CD4-positive, alpha-beta memory T cell (primary cell): ENCODE measurements around the gene DPCD. TPM values are rescaled to one million over a fixed set of nuclear protein-coding genes. Genes with fewer than 3 reads are reported as not detected.
A peak's percentile ranks its signal among the peaks of the same experiment; 100 is the strongest.

ENCODE experiments used
- CTCF ChIA-PET: fragments of 350-600 bp; sonication (Branson Sonifier 250); formaldehyde crosslinking; loops from one replicate; lab custom pipeline; 2021; ENCODE audit warnings: inconsistent platforms; ENCODE audit not compliant: partially characterized antibody; lab: Charles Lee
- POLR2A ChIA-PET: fragments of 350-600 bp; sonication (Branson Sonifier 250); formaldehyde crosslinking; loops from one replicate; lab custom pipeline; 2021; ENCODE audit not compliant: partially characterized antibody; lab: Charles Lee
- DNase-seq, 5 donors: peaks; one replicate each; pipeline versions ENCODE4 v3.0.0 to v3.0.0-alpha.2; 2020 to 2022; ENCODE audit warnings: mixed read lengths in 1 of 5
- H3K27ac ChIP-seq: one replicate; pipeline ENCODE4 v1.7.0; 2013; ENCODE audit warnings: low read depth, low read length
- H3K27me3 ChIP-seq: 2 replicates; pipeline ENCODE4 v1.7.0; 2013; ENCODE audit warnings: mild to moderate bottlenecking, low read length, moderate library complexity; ENCODE audit not compliant: insufficient read depth
- H3K36me3 ChIP-seq: 2 replicates; pipeline ENCODE4 v1.7.0; 2013; ENCODE audit warnings: mild to moderate bottlenecking, low read length, moderate library complexity; ENCODE audit not compliant: insufficient read depth
- H3K4me1 ChIP-seq: 2 replicates; pipeline ENCODE4 v1.7.0; 2013; ENCODE audit warnings: mild to moderate bottlenecking, low read length, moderate library complexity; ENCODE audit not compliant: insufficient read depth
- H3K4me3 ChIP-seq, 2 donors: one replicate each; pipeline ENCODE4 v1.7.0; 2013; ENCODE audit warnings: low read length in 2 of 2, mild to moderate bottlenecking in 1 of 2
- H3K9me3 ChIP-seq, 2 donors: one replicate each; pipeline ENCODE4 v1.7.0; 2013; ENCODE audit warnings: low read length in 2 of 2, control low read depth in 1 of 2; ENCODE audit not compliant: control insufficient read depth in 1 of 2
- H3K27ac Mint-ChIP-seq, 7 donors: one replicate each; pipeline ENCODE4 v1.8.0; 2020 to 2021; ENCODE audit warnings: mixed read lengths in 7 of 7, mild to moderate bottlenecking in 6 of 7, inconsistent platforms in 3 of 7, moderate library complexity in 3 of 7
- H3K27me3 Mint-ChIP-seq, 2 donors: one replicate each; pipeline ENCODE4 v1.8.0; 2020 to 2021; ENCODE audit warnings: mixed read lengths in 2 of 2
- H3K36me3 Mint-ChIP-seq, 2 donors: one replicate each; pipeline ENCODE4 v1.8.0; 2020 to 2021; ENCODE audit warnings: mixed read lengths in 2 of 2, inconsistent platforms in 1 of 2, mild to moderate bottlenecking in 1 of 2
- H3K4me1 Mint-ChIP-seq, 4 donors: one replicate each; pipeline ENCODE4 v1.8.0; 2020 to 2021; ENCODE audit warnings: mixed read lengths in 4 of 4, mild to moderate bottlenecking in 1 of 4
- H3K4me3 Mint-ChIP-seq, 8 donors: one replicate each; pipeline ENCODE4 v1.8.0; 2020 to 2021; ENCODE audit warnings: mixed read lengths in 8 of 8, mild to moderate bottlenecking in 7 of 8, moderate library complexity in 6 of 8, inconsistent platforms in 3 of 8
- H3K9me3 Mint-ChIP-seq, 8 donors: one replicate each; pipeline ENCODE4 v1.8.0; 2020 to 2021; ENCODE audit warnings: mixed read lengths in 8 of 8, mild to moderate bottlenecking in 5 of 8, inconsistent platforms in 3 of 8, moderate library complexity in 1 of 8
- intact Hi-C: fragments of 100-400 bp; cut with micrococcal nuclease; formaldehyde crosslinking; loops from one replicate; pipeline ENCODE4 v1.15.1; 2023
- polyA plus RNA-seq, 2 donors: library from polyadenylated mRNA; unstranded; fragments of 300-500 nt; fragmentation: Illumina TruSeq; gene quantifications; one replicate each; pipeline ENCODE4 v1.2.3, GENCODE V29; 2021
- total RNA-seq, 2 experiments: library from RNA; stranded (reverse); gene quantifications; one replicate each; pipeline ENCODE4 v1.2.3, GENCODE V29; 2021

Gene DPCD
- total and polyA plus RNA-seq, 4 experiments from 2014 or later: 1.0 to 1.9 (median 1.3) TPM

DNA sequence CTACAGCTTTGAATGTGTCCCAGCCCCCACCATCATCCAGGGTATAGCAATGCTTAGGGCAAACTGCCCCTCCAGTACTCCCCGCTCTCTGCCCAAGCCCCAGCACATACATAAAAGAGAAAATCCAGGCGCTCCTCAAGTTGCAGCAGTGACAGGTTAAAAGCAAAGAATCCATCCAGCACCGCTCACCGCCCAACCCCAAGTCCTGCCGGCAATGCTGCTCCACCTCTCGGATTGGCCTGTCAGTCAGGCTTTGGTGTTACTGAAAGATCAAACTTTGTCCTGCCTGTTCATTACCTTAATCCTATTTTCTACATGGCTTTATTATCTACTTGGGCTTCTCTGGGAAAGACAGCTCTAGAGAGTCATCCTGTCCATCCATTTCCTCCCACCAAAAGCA, 31.9 kb downstream of the DPCD start:
- peaks cover 54% of the 10 kb centered on the region for H3K36me3 ChIP-seq
- intact Hi-C loops: no loop called here
- POLR2A ChIA-PET: no interaction called here
- Mint-ChIP-seq H3K27ac (peak overlapping the region in 5 of 7 donors; percentile 22 to 60 (median 55)), H3K9me3 (no peaks in the 10 kb centered on the region), H3K27me3 (no peaks in the 10 kb centered on the region), H3K4me3 (no peak overlapping the region), H3K36me3 (peaks cover 42 to 81% of the 10 kb centered on the region in 2 donors), H3K4me1 (peaks cover 0 to under 1% (median 0%) of the 10 kb centered on the region in 4 donors)
- no peak for DNase-seq
- no peak overlapping the region for H3K4me3 ChIP-seq
- no peak overlapping the region for H3K27ac ChIP-seq
- H3K4me1 ChIP-seq: no peaks in the 10 kb centered on the region
- CTCF ChIA-PET: no interaction called here
- H3K9me3 ChIP-seq: no peaks in the 10 kb centered on the region
- H3K27me3 ChIP-seq: no peaks in the 10 kb centered on the region

DNA sequence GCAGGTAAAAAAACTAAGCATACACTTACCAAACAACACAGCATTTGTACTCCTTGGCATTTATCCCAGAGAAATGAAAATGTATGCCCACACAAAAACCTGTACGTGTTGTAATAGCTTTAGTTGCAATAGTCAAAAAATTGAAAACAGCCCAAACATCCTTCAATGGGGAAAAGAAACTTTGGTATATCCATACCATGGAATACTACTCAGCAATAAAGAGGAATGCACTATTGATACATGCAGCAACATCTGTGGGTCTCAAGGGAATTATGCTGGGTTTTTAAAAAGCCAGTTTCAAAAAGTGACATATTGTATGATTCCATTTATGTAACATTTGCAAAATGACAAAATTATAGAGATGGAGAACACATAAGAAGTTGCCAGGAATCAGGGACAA, 35.4 kb downstream of the DPCD start:
- no peaks in the 10 kb centered on the region for H3K9me3 ChIP-seq
- no peaks in the 10 kb centered on the region for H3K27me3 ChIP-seq
- Mint-ChIP-seq H3K27me3 (no peaks in the 10 kb centered on the region), H3K4me1 (peaks cover 0 to 13% (median 8%) of the 10 kb centered on the region in 4 donors), H3K9me3 (no peaks in the 10 kb centered on the region), H3K27ac (peak overlapping the region in 3 of 7 donors; percentile 43 to 84 (median 66)), H3K36me3 (peaks cover 46 to 78% of the 10 kb centered on the region in 2 donors), H3K4me3 (no peak overlapping the region)
- intact Hi-C loops: no loop called here
- no peak overlapping the region for H3K4me3 ChIP-seq
- ChIA-PET POLR2A (no interaction called here), CTCF (no interaction called here)
- no peak overlapping the region for H3K27ac ChIP-seq
- peaks cover 36% of the 10 kb centered on the region for H3K36me3 ChIP-seq
- DNase-seq: no peak
- H3K4me1 ChIP-seq: no peaks in the 10 kb centered on the region

DNA sequence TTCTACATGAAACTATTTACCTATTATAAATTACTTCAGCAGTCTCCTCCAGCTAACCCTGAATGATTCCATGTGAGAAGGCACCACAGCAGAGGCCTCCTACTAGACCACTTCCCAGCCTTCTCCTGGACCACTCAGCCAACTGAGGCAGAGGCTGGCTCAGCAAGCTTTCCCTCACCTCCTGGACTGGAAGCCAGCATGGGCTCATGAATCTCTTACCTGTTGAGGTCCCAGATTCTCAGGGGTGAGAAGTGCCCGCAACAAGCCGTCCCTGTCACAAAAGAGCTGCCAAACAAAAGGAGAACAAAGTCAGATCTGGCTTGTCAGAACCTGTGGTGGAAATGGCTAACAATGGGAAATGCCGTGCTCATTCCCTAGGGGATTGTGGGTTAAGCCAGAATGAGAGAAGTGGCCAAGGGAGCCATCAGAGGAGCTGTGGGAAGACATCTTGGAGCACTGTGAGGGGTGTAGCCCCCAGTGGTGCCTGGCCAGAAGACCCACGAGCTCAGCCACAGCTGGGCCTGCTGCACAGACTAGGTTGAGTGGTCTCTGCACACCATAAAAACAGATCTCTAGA, 36.5 kb downstream of the DPCD start:
- peaks cover 49 to 76% of the 10 kb centered on the region in 2 donors for H3K36me3 Mint-ChIP-seq
- peaks cover 30% of the 10 kb centered on the region for H3K36me3 ChIP-seq
- ChIA-PET POLR2A (no interaction called here), CTCF (no interaction called here)
- H3K27ac Mint-ChIP-seq: peak overlapping the region in 2 of 7 donors; percentile 65 to 77
- H3K4me3 ChIP-seq: no peak overlapping the region
- H3K4me1 ChIP-seq: no peaks in the 10 kb centered on the region
- no peaks in the 10 kb centered on the region for H3K27me3 ChIP-seq
- intact Hi-C loops: no loop called here
- H3K9me3 ChIP-seq: no peaks in the 10 kb centered on the region
- no peaks in the 10 kb centered on the region for H3K9me3 Mint-ChIP-seq
- DNase-seq: no peak
- no peaks in the 10 kb centered on the region for H3K27me3 Mint-ChIP-seq
- peaks cover 5 to 13% (median 8%) of the 10 kb centered on the region in 4 donors for H3K4me1 Mint-ChIP-seq
- H3K27ac ChIP-seq: no peak overlapping the region
- H3K4me3 Mint-ChIP-seq: no peak overlapping the region

DNA sequence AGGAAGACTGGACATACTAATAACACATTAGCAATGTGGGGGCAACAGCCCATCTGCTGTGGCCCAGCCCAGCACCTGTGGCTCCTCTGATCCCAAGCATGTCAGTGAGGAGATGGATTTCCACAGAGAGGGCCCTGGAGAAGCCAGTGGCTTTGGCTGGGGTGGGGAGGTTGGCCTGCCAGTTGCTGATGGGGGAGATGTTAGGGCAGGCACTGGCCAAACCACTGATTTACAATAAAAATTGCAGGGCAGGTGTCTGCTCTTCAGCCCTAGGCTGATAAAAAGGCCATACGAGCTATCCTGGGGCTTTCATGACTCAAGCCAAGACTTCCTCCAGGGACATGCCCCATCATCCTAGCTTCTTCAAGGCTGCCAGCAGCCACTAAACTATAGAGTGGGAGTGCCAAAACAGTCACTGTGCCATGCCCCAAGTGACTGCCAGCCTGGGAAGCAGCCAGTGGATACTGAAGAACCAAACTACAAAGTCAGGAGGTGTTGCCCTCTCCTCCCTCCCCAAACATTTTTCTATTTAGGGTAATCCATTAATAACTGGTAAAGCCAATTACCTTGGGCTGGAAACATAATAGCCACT, 37.8 kb downstream of the DPCD start:
- Mint-ChIP-seq H3K27ac (peak overlapping the region in 1 of 7 donors; percentile 8), H3K4me1 (peaks cover 9 to 20% (median 13%) of the 10 kb centered on the region in 4 donors), H3K9me3 (no peaks in the 10 kb centered on the region), H3K27me3 (no peaks in the 10 kb centered on the region), H3K4me3 (no peak overlapping the region), H3K36me3 (peaks cover 52 to 73% of the 10 kb centered on the region in 2 donors)
- Histone ChIP-seq H3K27me3 (no peaks in the 10 kb centered on the region), H3K4me1 (no peaks in the 10 kb centered on the region), H3K4me3 (no peak overlapping the region), H3K9me3 (no peaks in the 10 kb centered on the region), H3K27ac (no peak overlapping the region), H3K36me3 (peaks cover 17% of the 10 kb centered on the region)
- intact Hi-C loops: no loop called here
- ChIA-PET CTCF (no interaction called here), POLR2A (no interaction called here)
- no peak for DNase-seq

DNA sequence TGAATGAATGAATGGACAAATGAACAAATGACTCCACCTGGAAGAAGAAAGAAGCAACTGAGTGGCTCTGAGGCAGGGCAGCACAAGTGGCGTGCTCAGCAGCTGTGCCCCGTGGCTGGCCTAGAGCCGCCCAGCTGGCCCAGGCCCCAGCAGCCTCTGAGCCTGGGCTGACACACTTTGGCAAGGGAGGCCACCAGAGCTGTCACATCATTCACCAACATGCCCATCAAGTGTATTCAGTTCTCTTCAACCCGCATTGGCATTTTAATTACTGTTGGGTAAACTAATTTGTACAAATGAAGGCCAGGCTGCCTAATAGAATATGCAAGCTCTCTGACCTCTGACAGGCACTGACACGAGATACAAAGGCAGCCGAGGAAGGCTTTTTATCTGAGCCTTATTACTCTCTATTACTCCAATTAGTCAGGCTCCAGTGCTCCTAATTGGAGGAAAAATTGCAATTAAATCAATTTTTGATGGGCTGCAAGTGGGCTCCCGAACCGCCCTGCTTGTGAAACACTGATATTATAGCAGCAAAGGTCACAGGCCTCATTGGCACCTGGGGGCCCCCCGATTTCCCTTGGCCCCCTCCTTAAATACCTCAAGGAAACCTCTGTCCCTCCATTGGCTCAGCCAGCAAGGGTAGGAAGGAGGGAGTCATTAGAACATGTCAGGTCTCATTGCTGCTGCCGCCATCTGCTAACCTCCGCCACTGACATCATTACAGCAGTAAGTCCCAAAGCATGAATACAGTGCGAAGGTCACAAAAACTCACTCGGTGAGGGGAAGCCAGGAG, 41.9 kb downstream of the DPCD start:
- Mint-ChIP-seq H3K9me3 (no peaks in the 10 kb centered on the region), H3K4me3 (no peak overlapping the region), H3K36me3 (peaks cover 33 to 60% of the 10 kb centered on the region in 2 donors), H3K4me1 (peaks cover 18 to 40% (median 20%) of the 10 kb centered on the region in 4 donors), H3K27ac (peak overlapping the region in 1 of 7 donors; percentile 38), H3K27me3 (no peaks in the 10 kb centered on the region)
- intact Hi-C loops: no loop called here
- Histone ChIP-seq H3K4me1 (no peaks in the 10 kb centered on the region), H3K27ac (no peak overlapping the region), H3K9me3 (no peaks in the 10 kb centered on the region), H3K4me3 (no peak overlapping the region), H3K27me3 (no peaks in the 10 kb centered on the region), H3K36me3 (peaks cover 8% of the 10 kb centered on the region)
- ChIA-PET POLR2A (no interaction called here), CTCF (interaction anchor here (0.8 kb wide), 1 partner anchor 27 kb away, joined by 3 read pairs; no protein-coding TSS in a partner anchor)
- DNase-seq: no peak

DNA sequence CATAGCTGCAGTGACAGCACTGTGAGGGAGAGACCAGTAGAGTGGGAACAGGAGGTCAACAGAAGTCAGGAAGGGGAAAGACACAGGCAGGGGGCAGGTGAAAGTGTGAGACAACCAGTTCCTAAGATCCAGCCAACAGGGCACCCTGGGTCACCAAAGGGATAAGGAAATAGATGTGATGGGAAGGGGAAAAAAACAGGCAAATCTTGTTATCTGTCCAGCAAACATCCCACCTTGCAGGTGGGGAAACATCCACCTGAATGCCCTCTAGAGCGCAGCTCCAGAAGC, 42.5 kb downstream of the DPCD start:
- H3K4me1 Mint-ChIP-seq: peaks cover 17 to 40% (median 19%) of the 10 kb centered on the region in 4 donors
- H3K4me3 Mint-ChIP-seq: no peak overlapping the region
- no peak for DNase-seq
- peaks cover 28 to 57% of the 10 kb centered on the region in 2 donors for H3K36me3 Mint-ChIP-seq
- H3K4me1 ChIP-seq: no peaks in the 10 kb centered on the region
- H3K4me3 ChIP-seq: no peak overlapping the region
- H3K27me3 Mint-ChIP-seq: no peaks in the 10 kb centered on the region
- no peaks in the 10 kb centered on the region for H3K9me3 Mint-ChIP-seq
- H3K27me3 ChIP-seq: no peaks in the 10 kb centered on the region
- ChIA-PET CTCF (no interaction called here), POLR2A (no interaction called here)
- H3K27ac Mint-ChIP-seq: peak overlapping the region in 2 of 7 donors; percentile 22 to 38
- peaks cover 3% of the 10 kb centered on the region for H3K36me3 ChIP-seq
- no peaks in the 10 kb centered on the region for H3K9me3 ChIP-seq
- H3K27ac ChIP-seq: no peak overlapping the region
- intact Hi-C loops: no loop called here

DNA sequence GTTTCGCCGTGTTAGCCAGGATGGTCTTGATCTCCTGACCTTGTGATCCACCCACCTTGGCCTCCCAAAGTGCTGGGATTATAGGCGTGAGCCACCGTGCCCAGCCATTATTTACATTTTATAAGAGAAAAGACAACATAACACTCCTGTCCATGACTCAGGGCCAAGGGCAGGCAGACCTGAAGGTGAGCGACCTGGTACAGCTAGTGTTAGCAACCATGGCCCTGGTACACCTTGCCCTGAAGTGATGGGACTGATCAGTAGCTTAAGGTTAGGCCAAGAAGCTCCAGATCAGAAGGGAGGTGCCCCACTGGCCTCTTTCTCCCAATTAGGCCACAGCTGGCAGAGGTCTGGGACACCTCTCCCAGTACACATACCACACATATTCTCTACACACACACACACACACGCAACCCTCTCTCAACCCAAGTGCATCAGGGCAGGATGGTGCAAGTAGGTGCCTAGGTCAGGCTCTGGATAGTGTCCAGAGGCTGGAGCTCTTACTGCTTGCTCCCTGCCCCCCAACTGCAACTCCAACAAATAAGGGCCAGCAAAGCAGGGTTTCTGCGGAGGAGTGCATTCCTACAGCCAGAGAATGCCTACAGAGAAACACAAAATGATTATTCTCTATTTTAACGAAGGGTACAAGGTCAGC, 43.8 kb downstream of the DPCD start:
- Mint-ChIP-seq H3K4me3 (no peak overlapping the region), H3K27me3 (no peaks in the 10 kb centered on the region), H3K9me3 (no peaks in the 10 kb centered on the region), H3K36me3 (peaks cover 30 to 58% of the 10 kb centered on the region in 2 donors), H3K4me1 (peaks cover 16 to 35% (median 20%) of the 10 kb centered on the region in 4 donors), H3K27ac (peak overlapping the region in 1 of 7 donors; percentile 71)
- DNase-seq: no peak
- Histone ChIP-seq H3K9me3 (no peaks in the 10 kb centered on the region), H3K27ac (no peak overlapping the region), H3K27me3 (no peaks in the 10 kb centered on the region), H3K4me3 (no peak overlapping the region), H3K36me3 (no peaks in the 10 kb centered on the region), H3K4me1 (no peaks in the 10 kb centered on the region)
- intact Hi-C loops: no loop called here
- POLR2A ChIA-PET: no interaction called here
- CTCF ChIA-PET: no interaction called here
